Activated CD4-positive, alpha-beta memory T cell treated with anti-CD3 and anti-CD28 coated beads, Interleukin-2, amount 10 ng/mL, durations not matched to agents 7 days and 5 days (primary cell): Measurements from ENCODE around the gene E2F2. TPM values are rescaled to one million over a fixed set of nuclear protein-coding genes. Genes with fewer than 3 reads are reported as not detected.
A peak's percentile ranks its signal among the peaks of the same experiment; 100 is the strongest.

Experiments used
- CTCF ChIA-PET: fragments of 350-600 bp; sonication (Branson Sonifier 250); formaldehyde crosslinking; loops from one replicate; lab custom pipeline; 2021; ENCODE audit warnings: antibody characterized with exemption, inconsistent platforms; lab: Charles Lee
- POLR2A ChIA-PET: fragments of 350-600 bp; sonication (Branson Sonifier 250); formaldehyde crosslinking; loops from one replicate; lab custom pipeline; 2021; ENCODE audit warnings: antibody characterized with exemption; lab: Charles Lee
- DNase-seq: peaks from one replicate; pipeline ENCODE4 v3.0.0-alpha.2; 2020
- H3K27ac Mint-ChIP-seq: one replicate; pipeline ENCODE4 v1.8.0; 2021; ENCODE audit warnings: mild to moderate bottlenecking, mixed read lengths
- H3K27me3 Mint-ChIP-seq: one replicate; pipeline ENCODE4 v1.8.0; 2021; ENCODE audit warnings: mixed read lengths
- H3K36me3 Mint-ChIP-seq: one replicate; pipeline ENCODE4 v1.8.0; 2021; ENCODE audit warnings: low read depth, mixed read lengths
- H3K4me1 Mint-ChIP-seq: one replicate; pipeline ENCODE4 v1.8.0; 2021; ENCODE audit warnings: mixed read lengths
- H3K4me3 Mint-ChIP-seq: one replicate; pipeline ENCODE4 v1.8.0; 2021; ENCODE audit warnings: mild to moderate bottlenecking, mixed read lengths
- H3K9me3 Mint-ChIP-seq: one replicate; pipeline ENCODE4 v1.8.0; 2021; ENCODE audit warnings: mixed read lengths
- total RNA-seq, 2 experiments: library from RNA; stranded (reverse); gene quantifications; one replicate each; pipeline ENCODE4 v1.2.3, GENCODE V29; 2021

E2F2 gene
- total RNA-seq, 2 experiments from 2014 or later: 93.4 to 98.9 TPM

DNA sequence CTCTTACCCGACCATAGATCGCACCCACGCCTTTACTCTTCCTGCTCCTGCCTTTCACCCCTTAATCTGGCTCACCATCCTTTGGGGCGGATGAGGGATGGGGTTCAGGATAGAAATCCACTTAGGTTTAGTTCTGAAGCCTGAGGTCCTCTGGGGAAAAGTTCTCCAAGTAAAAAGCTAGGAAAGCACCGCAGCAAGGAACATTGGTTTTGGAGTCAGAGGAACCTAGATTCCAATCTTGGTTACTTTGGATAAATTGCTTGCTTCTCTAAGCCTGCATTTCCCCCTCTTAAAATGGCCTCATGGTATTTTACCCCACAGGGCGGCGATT is 46.1 kb downstream of the E2F2 start:
- Mint-ChIP-seq H3K27me3 (peaks cover 68% of the 10 kb centered on the region), H3K27ac (no peak overlapping the region), H3K4me1 (peaks cover 26% of the 10 kb centered on the region), H3K36me3 (no peaks in the 10 kb centered on the region), H3K4me3 (peak overlapping the region; percentile 77), H3K9me3 (no peaks in the 10 kb centered on the region)
- POLR2A ChIA-PET: interaction anchor here (1.0 to 2.8 kb wide), 5 partner anchors 10 to 141 kb away, joined by 5 to 12 read pairs (median 5); partner anchors contain the start of genes E2F2 and HNRNPR
- DNase-seq: no peak
- CTCF ChIA-PET: interaction anchor here (0.6 to 5.1 kb wide), 12 partner anchors 10 to 1246 kb away, joined by 3 to 53 read pairs (median 5); no protein-coding TSS in a partner anchor

DNA sequence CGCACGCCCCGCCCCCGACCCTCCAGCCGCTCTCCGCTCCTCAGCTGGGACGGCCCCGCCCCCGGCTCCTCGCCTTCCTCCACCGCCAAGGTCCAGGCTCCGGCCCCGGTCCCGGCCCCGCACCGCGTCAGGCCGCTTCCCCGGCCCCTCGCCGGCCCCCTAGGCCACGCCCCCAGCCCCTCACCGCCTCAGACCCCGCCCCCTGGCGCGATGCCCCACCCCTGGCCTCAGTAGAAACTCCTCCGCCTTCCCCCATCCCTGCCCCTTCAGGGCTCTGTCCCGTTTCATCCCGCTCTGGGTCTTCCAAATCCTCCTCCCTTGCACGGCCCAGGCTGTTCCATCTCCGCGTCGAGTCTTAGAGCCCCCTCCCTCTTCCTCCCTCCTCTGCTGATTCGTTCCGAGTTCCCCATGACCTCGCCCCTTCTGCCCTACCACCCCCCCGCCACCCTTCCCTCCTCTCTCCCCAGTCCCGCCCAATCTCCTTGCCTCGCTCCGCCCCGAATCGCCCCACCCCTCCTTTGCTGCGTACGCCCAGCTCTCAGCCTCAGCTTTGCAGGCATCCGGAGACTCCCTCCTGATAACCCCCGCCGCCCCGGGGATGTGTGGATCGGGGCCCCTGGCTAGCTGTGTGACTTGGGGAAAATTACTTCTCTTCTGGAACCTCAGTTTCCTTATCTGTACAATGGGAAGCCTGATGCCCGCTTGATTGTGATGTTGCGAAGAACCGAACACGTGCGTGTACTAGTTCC is 46.6 kb downstream of the E2F2 start:
- H3K27ac Mint-ChIP-seq: peak overlapping the region; percentile 31
- POLR2A ChIA-PET: interaction anchor here (1.0 to 2.8 kb wide), 8 partner anchors 11 to 140 kb away, joined by 3 to 12 read pairs (median 5); partner anchors contain the start of genes E2F2, HNRNPR and ID3

DNA sequence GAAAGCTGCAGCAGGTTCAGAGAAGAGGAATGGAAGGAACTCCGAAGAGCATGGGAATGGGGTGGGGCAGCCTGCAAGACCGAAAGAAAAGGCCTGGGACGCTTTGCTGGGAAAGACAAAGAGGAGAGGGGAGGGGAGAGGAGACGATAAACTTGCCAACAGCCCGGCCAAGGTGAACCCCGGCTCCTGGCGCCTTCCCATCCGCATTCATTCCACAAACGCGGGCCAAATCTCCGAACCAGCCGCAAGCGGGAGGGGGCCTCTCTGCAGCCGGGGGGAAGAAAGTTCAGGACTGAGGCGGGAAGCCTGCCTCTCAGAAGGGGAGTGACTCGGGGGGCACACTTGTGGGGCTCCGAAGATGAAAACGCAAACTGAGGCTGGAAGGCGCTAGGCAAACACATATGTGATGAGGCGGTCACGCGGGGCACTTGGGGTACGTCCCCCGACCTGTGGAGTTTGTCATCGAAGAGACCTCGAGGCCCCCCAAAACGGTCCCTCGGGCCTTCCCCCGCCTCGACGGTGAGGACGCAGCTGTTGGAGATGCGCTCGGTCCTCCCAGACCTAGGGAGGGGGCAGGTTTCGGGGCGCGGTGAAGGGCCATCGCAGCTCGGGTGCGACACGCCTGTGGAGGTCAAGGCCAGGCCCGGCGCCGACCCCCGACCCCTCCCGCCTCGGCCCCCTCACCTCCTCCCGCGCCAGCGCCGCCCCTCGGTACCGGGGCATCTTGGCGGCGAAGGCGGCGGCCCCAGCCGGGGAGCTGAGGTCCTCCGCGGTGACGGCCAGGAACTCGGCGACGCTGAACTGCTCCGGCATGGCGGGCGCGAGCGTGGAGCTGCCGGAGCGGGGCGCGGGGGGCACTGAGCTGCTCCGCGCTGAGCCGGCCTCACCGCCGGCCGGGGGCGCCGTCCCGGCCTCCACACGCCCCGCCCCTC is 47.4 kb downstream of the E2F2 start, which contains the start of gene ASAP3:
TSS of gene ASAP3 (minus strand) at position 859 of the 932 bp plus-strand sequence. CDS start at position 813, 46 bp downstream.
- peak within 1 kb of the TSS; percentile 31 for H3K27ac Mint-ChIP-seq

More for the DNA sequence above, 46.6 kb downstream of the E2F2 start:
- H3K36me3 Mint-ChIP-seq: no peaks in the 10 kb centered on the region
- H3K9me3 Mint-ChIP-seq: no peaks in the 10 kb centered on the region
- H3K27me3 Mint-ChIP-seq: peaks cover 65% of the 10 kb centered on the region
- peaks cover 26% of the 10 kb centered on the region for H3K4me1 Mint-ChIP-seq
- CTCF ChIA-PET: interaction anchor here (0.6 to 5.1 kb wide), 14 partner anchors 10 to 1246 kb away, joined by 3 to 53 read pairs (median 4); no protein-coding TSS in a partner anchor
- DNase-seq: peak; percentile 93
- H3K4me3 Mint-ChIP-seq: peak overlapping the region; percentile 77

DNA sequence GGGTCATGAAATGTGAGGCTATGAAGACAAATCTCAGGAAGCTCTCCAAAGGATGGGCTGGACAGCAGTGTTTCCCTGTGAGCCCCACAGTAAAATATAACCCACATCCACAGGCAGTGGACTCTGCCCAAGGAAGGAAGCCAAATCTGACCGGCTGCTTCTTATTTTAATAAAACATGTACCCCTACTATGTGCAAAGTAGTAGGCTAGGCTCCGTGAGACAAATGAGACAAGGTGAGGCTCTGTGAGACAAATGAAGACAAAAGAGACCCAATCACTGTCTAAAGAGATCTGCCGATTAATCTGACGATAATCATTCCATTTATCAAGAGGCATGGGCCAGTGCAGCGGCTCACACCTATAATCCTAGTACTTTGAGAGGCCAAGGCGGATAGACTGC is 49.1 kb downstream of the E2F2 start:
- H3K4me3 Mint-ChIP-seq: no peak overlapping the region
- H3K36me3 Mint-ChIP-seq: no peaks in the 10 kb centered on the region
- no peak for DNase-seq
- H3K27ac Mint-ChIP-seq: no peak overlapping the region
- ChIA-PET CTCF (interaction anchor here (1.1 to 2.2 kb wide), 2 partner anchors 15 to 77 kb away, joined by 3 to 6 read pairs; no protein-coding TSS in a partner anchor), POLR2A (interaction anchor here (1.7 kb wide), 1 partner anchor 60 kb away, joined by 4 read pairs; no protein-coding TSS in a partner anchor)
- no peaks in the 10 kb centered on the region for H3K9me3 Mint-ChIP-seq
- H3K27me3 Mint-ChIP-seq: peaks cover 65% of the 10 kb centered on the region
- H3K4me1 Mint-ChIP-seq: peaks cover 26% of the 10 kb centered on the region

More for the DNA sequence above, 47.4 kb downstream of the E2F2 start, which contains the start of gene ASAP3:
- peaks cover 65% of the 10 kb centered on the region for H3K27me3 Mint-ChIP-seq
- no peaks in the 10 kb centered on the region for H3K9me3 Mint-ChIP-seq
- ChIA-PET POLR2A (interaction anchor here (0.8 to 2.8 kb wide), 6 partner anchors 13 to 115 kb away, joined by 3 to 12 read pairs (median 4); partner anchors contain the start of gene ID3), CTCF (interaction anchor here (0.6 to 5.1 kb wide), 9 partner anchors 9 to 263 kb away, joined by 3 to 53 read pairs (median 5); no protein-coding TSS in a partner anchor)
- no peak for DNase-seq
- H3K4me3 Mint-ChIP-seq: peak within 1 kb of the TSS; percentile 77
- peaks cover 26% of the 10 kb centered on the region for H3K4me1 Mint-ChIP-seq
- H3K36me3 Mint-ChIP-seq: no peaks in the 10 kb centered on the region

DNA sequence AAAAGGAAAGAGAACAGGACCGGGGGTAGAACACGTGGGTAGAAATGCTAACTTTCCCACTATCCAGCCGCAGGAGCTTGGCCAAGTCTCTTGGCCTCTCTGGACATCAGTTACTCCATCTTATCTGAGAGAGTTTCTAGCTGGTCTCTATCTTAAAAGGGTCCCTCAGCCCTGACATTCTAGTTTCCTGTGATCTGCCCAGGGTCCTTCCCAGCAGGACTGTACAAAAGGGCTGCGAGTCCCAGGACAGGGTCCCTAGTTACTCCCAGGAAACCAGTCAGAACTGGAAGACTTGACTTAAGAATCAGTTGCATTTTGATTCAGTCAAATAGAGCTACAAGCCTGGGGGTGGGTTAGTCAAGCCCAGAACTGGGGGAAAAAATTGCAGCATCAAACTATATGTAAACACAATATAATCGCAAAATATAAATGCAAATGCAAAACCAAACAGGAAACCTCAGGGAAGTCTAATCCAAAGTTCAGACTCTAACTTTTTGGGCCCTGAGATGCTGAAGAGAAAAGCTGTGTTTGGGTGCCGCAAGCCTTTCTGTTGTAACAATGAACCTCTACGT is 49.9 kb downstream of the E2F2 start:
- Mint-ChIP-seq H3K4me3 (no peak overlapping the region), H3K36me3 (no peaks in the 10 kb centered on the region), H3K27ac (no peak overlapping the region), H3K4me1 (peaks cover 26% of the 10 kb centered on the region), H3K27me3 (peaks cover 63% of the 10 kb centered on the region), H3K9me3 (no peaks in the 10 kb centered on the region)
- CTCF ChIA-PET: interaction anchor here (1.1 to 2.2 kb wide), 2 partner anchors 15 to 77 kb away, joined by 3 to 6 read pairs; no protein-coding TSS in a partner anchor
- DNase-seq: no peak
- POLR2A ChIA-PET: interaction anchor here (1.7 kb wide), 1 partner anchor 59 kb away, joined by 4 read pairs; no protein-coding TSS in a partner anchor

DNA sequence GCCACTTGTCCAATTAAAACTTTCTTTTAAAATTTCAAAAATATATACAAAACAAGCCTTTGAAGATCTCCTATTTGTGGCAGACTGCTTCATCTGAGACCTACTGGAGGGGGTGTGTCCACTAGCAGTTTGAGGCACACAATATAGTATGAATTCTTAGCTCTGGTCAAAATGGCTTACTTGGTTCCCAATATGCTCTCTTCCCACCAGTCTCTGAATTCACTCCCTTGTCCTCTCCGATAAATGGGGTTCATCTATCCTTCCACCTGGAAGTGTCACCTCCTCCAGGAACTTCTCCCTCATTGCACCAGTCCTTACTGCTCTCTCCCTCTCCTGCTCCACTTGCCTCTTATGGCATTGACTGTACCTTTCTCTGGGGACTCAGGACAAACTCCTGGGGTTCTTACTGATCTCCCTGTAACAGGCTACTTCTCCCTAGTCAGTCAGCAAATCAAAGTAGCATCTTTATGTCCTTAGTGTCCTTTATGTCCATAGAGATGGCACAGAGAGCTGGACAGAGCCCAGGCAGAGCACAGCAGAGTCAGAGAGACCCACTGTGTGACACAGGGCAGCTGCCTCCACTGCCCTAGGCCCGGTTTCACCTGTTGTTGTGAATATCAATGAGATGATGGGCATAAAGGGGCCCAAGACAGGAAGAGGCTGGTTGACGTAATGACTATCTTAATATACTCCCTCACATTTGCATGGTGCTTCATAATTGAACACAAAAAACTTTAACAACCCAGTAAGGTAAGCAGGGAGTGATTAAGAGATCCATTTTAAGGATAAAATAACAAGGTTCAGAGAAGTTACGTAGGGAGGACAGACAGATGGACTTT is 50.6 kb downstream of the E2F2 start:
- peaks cover 58% of the 10 kb centered on the region for H3K27me3 Mint-ChIP-seq

DNA sequence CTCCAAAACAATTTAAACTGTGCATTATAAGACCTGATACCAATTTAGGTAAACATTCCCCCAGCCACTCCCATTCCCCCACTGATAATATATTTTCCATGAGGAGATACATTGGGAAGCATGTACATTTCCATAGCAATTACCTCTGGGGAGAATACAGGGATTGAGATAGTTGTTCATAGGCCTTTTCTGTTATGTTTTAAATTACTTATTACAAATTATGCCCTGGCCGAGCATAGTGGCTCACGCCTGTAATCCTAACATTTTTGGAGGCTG is 51.4 kb downstream of the E2F2 start:
- Mint-ChIP-seq H3K36me3 (no peaks in the 10 kb centered on the region), H3K4me1 (peaks cover 20% of the 10 kb centered on the region), H3K4me3 (no peak overlapping the region), H3K9me3 (no peaks in the 10 kb centered on the region), H3K27me3 (peaks cover 50% of the 10 kb centered on the region), H3K27ac (no peak overlapping the region)
- ChIA-PET CTCF (no interaction called here), POLR2A (no interaction called here)
- DNase-seq: no peak

More for the DNA sequence above, 50.6 kb downstream of the E2F2 start:
- H3K9me3 Mint-ChIP-seq: no peaks in the 10 kb centered on the region
- no peak overlapping the region for H3K4me3 Mint-ChIP-seq
- CTCF ChIA-PET: interaction anchor here (2.2 kb wide), 1 partner anchor 16 kb away, joined by 6 read pairs; no protein-coding TSS in a partner anchor
- H3K4me1 Mint-ChIP-seq: peaks cover 26% of the 10 kb centered on the region
- no peaks in the 10 kb centered on the region for H3K36me3 Mint-ChIP-seq
- POLR2A ChIA-PET: interaction anchor here (1.7 kb wide), 1 partner anchor 58 kb away, joined by 4 read pairs; no protein-coding TSS in a partner anchor
- no peak overlapping the region for H3K27ac Mint-ChIP-seq
- no peak for DNase-seq

DNA sequence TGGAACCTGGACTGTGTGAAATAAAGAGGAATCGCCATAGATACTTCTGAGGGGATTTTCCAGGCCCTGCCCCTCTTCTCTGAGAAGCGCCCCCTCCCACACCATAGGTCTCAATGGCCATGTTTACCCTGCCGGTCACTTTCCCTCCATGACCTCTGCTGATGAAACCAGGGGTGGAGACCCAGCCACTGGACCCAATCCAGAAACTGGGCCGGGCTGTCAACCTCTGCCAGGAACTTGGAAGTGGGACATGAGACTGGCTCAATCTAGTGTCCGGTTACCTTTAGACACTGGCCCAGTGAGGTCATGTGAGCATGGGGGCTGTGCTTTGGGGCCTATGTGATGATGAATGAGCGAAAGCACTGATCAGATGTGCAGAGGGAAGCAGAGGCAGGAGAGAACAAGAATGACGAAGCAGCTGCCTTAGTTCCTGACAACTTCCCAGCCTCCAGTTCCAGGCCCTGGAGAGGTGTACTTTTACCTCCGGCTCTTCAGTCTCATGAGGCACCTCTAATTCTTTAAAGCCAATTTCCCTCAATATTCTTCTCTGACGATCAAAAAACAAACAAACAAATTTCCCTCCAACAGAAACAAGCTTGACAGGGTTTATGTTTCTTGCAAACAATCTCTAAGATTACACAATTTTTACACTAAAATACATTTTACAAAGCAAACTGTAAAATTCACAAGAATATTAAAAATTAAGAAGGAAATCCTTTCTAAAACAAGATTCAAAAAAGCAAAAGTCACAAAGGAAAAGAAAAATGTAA is 52.0 kb downstream of the E2F2 start:
- no peaks in the 10 kb centered on the region for H3K36me3 Mint-ChIP-seq
- H3K9me3 Mint-ChIP-seq: no peaks in the 10 kb centered on the region
- H3K4me3 Mint-ChIP-seq: no peak overlapping the region
- H3K4me1 Mint-ChIP-seq: peaks cover 17% of the 10 kb centered on the region
- ChIA-PET CTCF (no interaction called here), POLR2A (no interaction called here)
- DNase-seq: no peak
- H3K27me3 Mint-ChIP-seq: peaks cover 48% of the 10 kb centered on the region
- no peak overlapping the region for H3K27ac Mint-ChIP-seq

DNA sequence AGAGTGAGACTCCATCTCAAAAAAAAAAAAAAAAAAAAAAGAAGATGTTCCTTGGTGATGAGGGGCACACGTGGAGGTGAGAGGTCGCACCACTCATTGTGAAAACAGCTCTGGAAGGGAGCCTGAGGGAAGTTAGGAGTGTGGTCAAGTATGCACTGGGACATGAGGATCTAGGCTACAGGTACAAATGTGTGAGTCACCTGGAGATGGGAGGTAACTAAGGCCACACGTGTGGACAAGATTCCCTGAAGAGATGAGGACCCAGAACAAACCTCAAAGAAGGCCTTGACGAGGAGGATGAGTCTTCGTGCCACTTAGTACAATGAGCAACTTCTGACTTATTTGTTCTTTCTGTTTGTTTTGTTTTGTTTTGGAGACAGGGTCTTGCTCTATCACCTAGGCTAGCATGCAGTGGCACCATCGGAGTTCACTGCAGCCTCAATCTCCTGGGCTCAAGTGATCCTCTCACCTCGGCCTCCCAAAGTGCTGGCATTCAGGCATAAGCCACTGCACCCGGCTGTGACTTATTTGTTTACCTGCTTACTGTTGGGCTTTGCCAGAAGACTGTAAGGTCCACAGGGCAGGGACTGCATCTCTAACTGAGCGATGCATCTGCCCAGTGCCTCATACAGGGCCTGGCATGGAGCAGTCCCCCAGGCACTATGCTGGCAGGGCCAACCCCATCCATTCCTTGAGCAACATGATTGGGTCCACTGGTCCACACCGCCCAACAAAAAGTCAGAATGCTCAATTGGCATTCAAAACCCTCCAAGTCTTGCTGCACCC is 53.5 kb downstream of the E2F2 start:
- peaks cover 8% of the 10 kb centered on the region for H3K4me1 Mint-ChIP-seq
- CTCF ChIA-PET: no interaction called here
- H3K36me3 Mint-ChIP-seq: no peaks in the 10 kb centered on the region
- H3K9me3 Mint-ChIP-seq: no peaks in the 10 kb centered on the region
- POLR2A ChIA-PET: no interaction called here
- no peak for DNase-seq
- peaks cover 38% of the 10 kb centered on the region for H3K27me3 Mint-ChIP-seq
- no peak overlapping the region for H3K27ac Mint-ChIP-seq
- H3K4me3 Mint-ChIP-seq: no peak overlapping the region

DNA sequence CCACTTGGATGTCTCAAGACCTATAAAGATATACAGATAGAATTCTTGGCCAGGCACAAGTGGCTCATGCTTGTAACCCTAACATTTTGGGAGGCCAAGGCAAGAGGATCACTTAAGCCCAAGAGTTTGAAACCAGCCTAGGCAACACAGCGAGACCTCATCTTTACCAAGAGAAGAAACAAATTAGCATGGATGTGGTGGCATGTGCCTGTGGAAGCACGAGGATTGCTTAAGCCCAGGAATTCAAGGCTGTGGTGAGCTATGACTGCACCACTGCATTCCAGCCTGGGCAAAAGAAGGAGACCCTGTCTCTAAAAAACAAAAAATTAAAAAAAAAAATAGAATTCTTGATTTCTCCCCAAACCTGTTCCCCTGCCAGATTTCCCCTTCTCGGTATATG is 55.4 kb downstream of the E2F2 start:
- H3K9me3 Mint-ChIP-seq: no peaks in the 10 kb centered on the region
- ChIA-PET POLR2A (no interaction called here), CTCF (interaction anchor here (0.5 to 1.1 kb wide), 2 partner anchors 23 to 71 kb away, joined by 3 read pairs; no protein-coding TSS in a partner anchor)
- H3K4me1 Mint-ChIP-seq: peaks cover 3% of the 10 kb centered on the region
- H3K36me3 Mint-ChIP-seq: no peaks in the 10 kb centered on the region
- H3K27me3 Mint-ChIP-seq: peaks cover 19% of the 10 kb centered on the region
- no peak overlapping the region for H3K27ac Mint-ChIP-seq
- no peak for DNase-seq
- no peak overlapping the region for H3K4me3 Mint-ChIP-seq
